Measurements from ENCODE around the gene SLC22A23. TPM values are rescaled to one million over a fixed set of nuclear protein-coding genes. Genes with fewer than 3 reads are reported as not detected.

SLC22A23 gene
- polyA plus RNA-seq, 10 donors = 2.8 to 7.8 (median 3.7) TPM

GRCh38 chr6:3339811-3340210 is 117.0 kb downstream of the SLC22A23 start:
- peak in 2 of 3 donors; percentile 29 to 58 for DNase-seq

- DNase-seq = no peak
Measured at GRCh38 chr6:3337521-3338350, 119.1 kb downstream of the SLC22A23 start.

DNA sequence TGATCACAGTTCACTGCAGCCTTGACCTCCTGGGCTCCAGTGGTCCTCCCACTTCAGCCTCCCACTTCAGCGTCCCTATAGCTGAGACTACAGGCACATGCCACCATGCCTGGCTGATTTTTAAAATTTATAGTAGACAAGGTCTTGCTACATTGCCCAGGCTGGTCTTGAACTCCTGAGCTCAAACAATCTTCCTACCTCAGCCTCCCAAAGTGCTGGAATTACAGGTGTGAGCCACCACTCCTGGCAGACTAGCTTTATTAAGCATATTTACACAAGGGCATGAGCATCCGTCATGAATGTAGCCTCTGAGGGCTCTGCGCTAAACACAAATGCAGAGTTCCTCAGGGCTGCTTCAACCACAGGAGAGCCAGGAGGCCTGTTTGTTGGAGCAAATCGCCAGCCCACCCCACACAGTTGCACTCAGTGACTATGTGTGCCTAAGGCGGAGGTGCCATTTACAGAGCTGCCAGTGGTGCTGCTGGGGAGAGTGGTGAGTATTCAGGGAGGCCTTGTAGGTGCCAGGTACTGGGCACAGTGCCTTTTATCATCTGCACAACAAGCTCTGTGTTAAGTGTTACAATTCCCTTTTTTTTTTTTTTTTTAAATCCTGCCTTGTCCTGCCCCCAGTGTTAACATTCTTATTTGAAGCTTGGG is 119.9 kb downstream of the SLC22A23 start:
- no peak for DNase-seq

DNA sequence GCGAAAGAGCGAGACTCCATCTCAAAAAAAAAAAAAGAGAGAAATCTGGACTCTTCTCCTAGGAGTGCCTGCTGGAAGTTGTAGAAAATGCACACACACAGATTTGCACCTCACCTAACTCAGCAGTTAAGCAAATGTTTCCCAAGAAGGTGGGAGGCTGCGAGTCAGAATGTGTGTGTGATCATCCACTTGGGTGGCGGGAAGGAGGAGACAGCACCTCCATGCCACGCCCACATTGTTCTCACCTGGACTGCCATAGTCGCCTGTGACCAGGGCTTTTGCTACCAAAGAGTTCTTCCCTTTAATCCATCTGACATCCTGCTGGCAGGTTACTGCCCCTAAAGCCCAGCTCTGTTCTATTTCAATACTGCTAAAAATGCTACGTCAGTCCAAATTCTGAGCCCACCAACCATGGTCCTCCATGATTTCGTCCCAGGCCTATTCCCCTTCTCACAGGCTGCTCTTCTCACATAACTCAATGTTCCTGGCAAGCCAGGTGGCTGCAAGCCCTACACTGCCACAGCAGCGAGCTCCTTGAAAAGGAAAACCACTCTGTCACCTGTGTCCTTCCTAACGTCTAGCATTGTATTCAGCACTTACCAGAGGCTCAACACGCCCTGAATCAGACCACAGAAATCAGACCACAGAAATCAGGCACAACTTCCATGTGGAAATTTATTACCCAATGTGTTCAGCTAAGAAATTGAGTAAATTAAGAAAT is 120.6 kb downstream of the SLC22A23 start:
- DNase-seq = no peak

DNA sequence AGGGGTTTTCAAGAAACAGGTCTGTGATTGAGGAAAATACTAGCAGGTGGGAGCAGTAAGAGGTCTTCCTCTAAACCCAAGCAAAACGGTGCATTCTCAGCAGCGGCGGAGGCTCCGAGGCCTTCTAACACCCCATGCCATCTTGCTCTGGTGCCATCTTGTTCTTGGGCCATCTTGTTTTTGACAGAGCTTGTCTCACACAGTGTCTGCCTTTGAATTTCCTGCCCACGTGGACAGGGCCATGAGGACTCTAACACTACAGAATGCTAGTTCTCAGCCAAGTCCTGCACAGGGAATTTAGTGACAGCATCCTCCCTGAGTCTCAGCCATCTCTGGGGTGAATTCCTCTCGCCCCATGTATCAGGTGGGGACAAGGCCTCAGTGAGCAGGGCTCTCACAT is 121.7 kb downstream of the SLC22A23 start:
- no peak for DNase-seq

- DNase-seq = no peak
Measured at GRCh38 chr6:3334555-3334954, 122.3 kb downstream of the SLC22A23 start.

DNA sequence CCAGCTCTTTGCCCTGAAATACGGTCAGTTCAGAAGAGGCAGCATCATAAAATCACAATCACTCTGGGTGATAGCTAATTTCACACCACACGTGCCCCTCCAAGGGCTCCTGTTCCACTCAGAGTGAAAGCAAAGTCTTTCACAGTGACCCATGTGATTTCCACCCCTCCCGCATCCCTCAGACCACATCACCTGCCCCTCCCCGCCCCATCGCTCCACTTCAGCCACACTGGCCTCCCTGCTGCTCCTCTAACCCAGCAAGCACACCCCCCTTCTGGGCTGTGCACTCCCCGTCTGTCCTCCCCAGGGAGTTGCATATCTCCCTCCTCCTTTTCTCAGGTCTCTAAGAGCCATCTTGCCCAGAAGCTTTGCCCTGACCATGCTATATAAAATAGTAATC is 123.6 kb downstream of the SLC22A23 start:
- DNase-seq = no peak

GRCh38 chr6:3331971-3332370 is 124.9 kb downstream of the SLC22A23 start:
- peak in 2 of 3 donors; percentile 40 to 58 for DNase-seq

DNA sequence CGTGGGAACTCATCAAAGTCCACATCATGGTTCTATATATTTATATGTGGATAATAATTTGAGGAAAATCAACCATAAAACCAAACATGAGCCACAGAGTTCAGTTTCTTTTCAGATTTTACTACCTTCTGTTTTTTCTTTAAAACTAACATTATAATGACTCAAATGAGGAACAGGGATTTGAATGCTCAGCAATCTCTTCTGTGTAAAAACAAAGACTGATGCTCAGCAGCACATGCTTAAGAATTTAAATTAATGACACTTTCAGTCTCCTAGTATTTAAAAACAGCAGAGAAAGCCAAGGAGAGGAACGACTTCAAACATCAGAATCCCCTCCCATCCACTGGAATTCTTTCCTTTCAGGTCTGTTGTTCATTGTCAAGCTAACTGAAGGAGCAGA is 125.4 kb downstream of the SLC22A23 start:
- DNase-seq = no peak

DNA sequence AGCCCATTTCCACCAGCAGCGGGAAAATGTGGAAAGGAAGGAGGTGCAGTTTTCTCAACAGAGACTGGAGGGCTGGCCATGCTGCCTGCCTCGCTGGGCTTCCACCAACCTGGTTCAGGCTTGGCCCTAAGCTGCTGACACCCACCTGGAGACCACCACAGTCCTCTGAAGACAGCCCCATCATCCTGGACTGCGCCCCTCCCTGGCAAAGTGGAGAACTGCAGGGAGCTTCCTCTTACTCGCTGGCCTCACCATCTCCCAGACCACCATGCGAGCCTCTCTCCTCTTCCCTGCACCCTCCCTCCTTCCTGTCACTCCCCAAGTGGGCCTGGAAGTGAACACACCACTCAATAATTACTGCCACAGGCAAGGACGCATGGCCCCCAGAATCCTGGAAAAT is 126.7 kb downstream of the SLC22A23 start:
- DNase-seq = no peak

- DNase-seq = no peak
Measured at GRCh38 chr6:3329393-3330051, 127.3 kb downstream of the SLC22A23 start.

GRCh38 chr6:3328796-3329195 is 128.1 kb downstream of the SLC22A23 start:
- DNase-seq = no peak

- no peak for DNase-seq
Measured at GRCh38 chr6:3328145-3328544, 128.7 kb downstream of the SLC22A23 start.

- no peak for DNase-seq
Measured at GRCh38 chr6:3327403-3327802, 129.4 kb downstream of the SLC22A23 start.

DNA sequence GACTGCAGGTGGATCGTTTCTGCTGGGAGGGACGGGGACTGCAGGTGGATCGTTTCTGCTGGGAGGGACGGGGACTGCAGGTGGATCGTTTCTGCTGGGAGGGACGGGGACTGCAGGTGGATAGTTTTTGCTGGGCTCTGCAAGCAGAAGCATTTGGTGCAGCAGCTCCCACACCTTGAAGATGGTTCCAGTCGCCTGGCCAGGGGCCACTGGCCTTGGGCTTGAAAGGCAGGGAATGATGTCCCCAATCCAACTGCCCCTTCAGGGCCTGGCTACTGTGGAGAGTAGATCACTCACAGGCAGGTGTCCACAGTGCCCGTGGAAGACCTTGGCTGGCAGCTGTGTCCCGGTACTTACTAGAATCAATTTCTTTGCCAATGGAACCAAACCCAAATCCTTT is 129.9 kb downstream of the SLC22A23 start:
- no peak for DNase-seq

DNA sequence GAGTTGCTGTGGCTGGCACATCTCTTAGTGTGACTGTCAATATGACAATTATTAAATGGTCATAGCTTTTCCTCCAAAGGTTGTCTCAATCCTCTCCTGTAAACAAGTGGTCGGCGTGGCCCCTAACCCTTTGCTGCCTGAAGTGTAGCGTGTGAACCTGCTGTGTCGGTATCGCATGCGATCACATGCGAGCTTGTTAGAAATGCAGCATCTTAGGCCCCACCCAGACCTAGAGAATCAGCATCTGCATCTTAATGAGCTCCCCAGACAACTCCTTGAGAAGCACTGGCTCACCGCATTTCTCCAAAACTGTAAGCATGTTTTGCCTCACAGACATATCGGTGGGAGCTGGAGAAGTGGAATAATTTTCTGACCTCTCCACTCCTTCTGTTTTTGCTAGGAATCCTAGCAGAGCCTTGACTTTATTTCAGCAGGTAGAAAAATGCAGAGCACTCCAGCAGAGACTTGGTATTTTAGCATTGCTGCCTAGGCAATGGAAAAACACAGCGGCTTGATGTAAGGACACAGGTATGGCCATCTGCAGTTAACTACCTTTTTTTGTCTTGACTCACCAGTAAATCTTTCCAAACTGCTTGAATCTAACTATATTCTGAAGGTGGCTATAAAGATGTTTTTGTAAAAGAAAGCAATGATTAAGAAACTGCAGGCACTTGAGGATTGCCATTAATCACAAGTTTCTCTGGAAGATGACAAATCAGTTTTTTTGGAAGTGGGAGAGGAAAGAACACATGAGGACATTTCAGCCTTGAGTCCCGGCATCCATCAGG is 130.5 kb downstream of the SLC22A23 start:
- no peak for DNase-seq

GRCh38 chr6:3325210-3325609 is 131.6 kb downstream of the SLC22A23 start:
- peak in 1 of 3 donors; percentile 64 for DNase-seq

DNA sequence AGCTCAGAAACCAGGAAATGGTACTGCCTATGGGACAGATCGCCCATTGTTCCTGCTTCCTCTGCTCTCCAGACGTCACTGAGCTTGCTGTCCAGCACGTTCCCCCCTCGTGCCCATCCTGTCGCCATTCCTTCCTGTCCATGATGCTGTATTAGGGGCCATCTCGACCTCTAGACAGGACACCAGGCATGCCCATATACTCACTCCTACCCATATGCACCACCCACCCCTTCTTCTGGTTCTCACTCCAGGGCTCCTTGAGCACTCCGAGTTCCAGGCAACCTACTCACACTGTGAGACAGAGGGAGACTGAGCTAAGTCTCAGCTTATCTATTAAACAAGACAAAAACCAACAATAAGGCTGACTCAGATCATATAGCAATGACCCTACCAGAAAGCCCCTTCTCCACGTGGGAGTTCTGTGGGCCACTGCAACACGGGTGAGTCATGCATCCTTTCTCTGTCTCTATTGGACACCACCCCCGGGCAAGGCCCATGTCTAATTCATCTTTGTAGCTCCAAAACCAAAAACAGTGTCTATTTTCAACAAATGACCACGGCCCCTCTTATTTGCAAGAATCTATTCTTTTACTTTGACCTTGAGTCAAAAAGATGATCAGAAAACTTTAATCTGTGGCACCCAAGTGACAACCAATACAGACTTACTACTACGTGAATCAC is 132.4 kb downstream of the SLC22A23 start:
- DNase-seq = peak in 2 of 3 donors; percentile 52 to 78

DNA sequence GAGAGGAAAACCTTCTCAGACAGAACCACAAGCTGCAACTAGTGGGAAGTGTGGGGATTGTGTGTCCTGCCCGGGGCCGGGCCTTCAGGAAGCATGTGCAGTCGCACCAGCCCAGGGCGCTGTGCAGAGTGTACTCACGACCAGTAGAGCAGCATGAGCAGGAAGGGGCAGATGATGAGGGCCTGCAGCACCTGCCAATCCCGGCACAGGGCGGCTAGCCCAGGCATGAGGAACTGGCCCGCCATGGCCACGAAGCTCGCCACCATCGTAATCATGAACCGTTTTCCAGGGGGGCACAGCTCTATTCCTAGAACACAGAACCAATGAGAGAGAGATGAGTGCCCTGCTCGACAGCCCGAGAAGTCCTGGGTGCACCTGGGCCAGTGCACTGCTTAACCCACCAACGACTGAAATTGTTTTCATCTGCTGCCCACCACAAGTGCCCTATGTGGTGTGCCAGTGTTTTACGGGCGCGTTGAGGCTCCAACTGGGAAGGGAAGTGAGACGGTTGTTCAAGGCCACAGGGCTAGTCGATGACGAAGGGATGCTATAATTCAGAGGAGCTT is 133.1 kb downstream of the SLC22A23 start:
- DNase-seq = no peak

GRCh38 chr6:3323148-3323547 is 133.7 kb downstream of the SLC22A23 start:
- no peak for DNase-seq
